K562 (cell line): ENCODE data around the gene COX6B2. TPM values are rescaled to one million over a fixed set of nuclear protein-coding genes. Genes with fewer than 3 reads are reported as not detected.

ENCODE experiments used
- ATAC-seq: fragments of 200-7000 bp; cut with Tn5 transposase; 3 replicates; pipeline ENCODE4 v1.9.1; 2020; ENCODE audit warnings: moderate library complexity
- BruUV-seq: library from RNA; stranded (reverse); fragments of 400-500 nt; replicated peaks from 2 replicates; lab custom pipeline; 2021; lab: Mats Ljungman, UMichigan
- CTCF ChIA-PET: fragments of 300-600 bp; formaldehyde crosslinking; extraction: SDS; loops from one replicate; lab custom pipeline; 2021; ENCODE audit warnings: low intra/inter-chr PET ratio; lab: Yijun Ruan, JAX
- POLR2A ChIA-PET: fragments of 300-600, 350-650 bp; sonication (Branson Sonifier 250); formaldehyde crosslinking; extraction: SDS; loops from one replicate; lab custom pipeline; 2021; ENCODE audit warnings: antibody characterized with exemption, inconsistent platforms; lab: Yijun Ruan, JAX
- DNase-seq, 4 experiments: peaks; one replicate each; pipeline versions ENCODE4 v3.0.0 to v3.0.0-alpha.2; 2011 to 2018; ENCODE audit warnings: low spot score in 3 of 4, mixed read lengths in 3 of 4; ENCODE audit errors: extremely low read depth in 1 of 4
- FAIRE-seq: peaks from 2 replicates; lab custom pipeline; 2011; peaks lifted over from hg19 to GRCh38; lab: Jason Lieb, UNC
- H2AFZ ChIP-seq: 2 replicates; pipeline ENCODE4 v1.6.0; 2011; ENCODE audit warnings: low read depth, low read length, control low read depth, inconsistent platforms
- H3K27ac ChIP-seq: fragments of 200-600 bp; 3 replicates; pipeline ENCODE4 v1.8.0; 2011; ENCODE audit warnings: low read depth, mild to moderate bottlenecking, control low read depth, inconsistent platforms, low read length, moderate library complexity, mixed read lengths; ENCODE audit errors: extremely low read depth
- H3K27me3 ChIP-seq, 2 experiments: fragments of 300-600 bp in 1 of 2; 2 replicates in 1 of 2; 3 replicates in 1 of 2; pipeline versions ENCODE4 v1.6.0 to v1.8.0; 2011; ENCODE audit warnings: inconsistent platforms in 2 of 2, low read length in 2 of 2, mild to moderate bottlenecking in 1 of 2, mixed read lengths in 1 of 2, moderate library complexity in 1 of 2; ENCODE audit not compliant: control insufficient read depth in 2 of 2, insufficient read depth in 2 of 2
- H3K36me3 ChIP-seq: fragments of 300-600 bp; 3 replicates; pipeline ENCODE4 v1.8.0; 2011; ENCODE audit warnings: mild to moderate bottlenecking, low read length, inconsistent platforms; ENCODE audit not compliant: control insufficient read depth, insufficient read depth
- H3K4me1 ChIP-seq, 2 experiments: fragments of 200-600 bp in 1 of 2; replicated peaks in 1 of 2; 2 replicates in 1 of 2; 3 replicates in 1 of 2; pipeline versions ENCODE4 v1.5.1 to v1.8.0; 2011; ENCODE audit warnings: inconsistent platforms in 2 of 2, low read length in 2 of 2, mild to moderate bottlenecking in 1 of 2, mixed read lengths in 1 of 2, moderate library complexity in 1 of 2; ENCODE audit not compliant: control insufficient read depth in 2 of 2, insufficient read depth in 2 of 2
- H3K4me2 ChIP-seq: 2 replicates; pipeline ENCODE4 v1.6.1; 2011; ENCODE audit warnings: low read length, control low read depth, inconsistent platforms, mixed read lengths; ENCODE audit not compliant: insufficient read depth
- H3K4me3 ChIP-seq: fragments of 200-600 bp; sonication (generic), shearing (Covaris generic); 2 replicates; pipeline ENCODE4 v1.5.1; 2016; ENCODE audit warnings: control low read depth, inconsistent platforms
- H3K79me2 ChIP-seq: fragments of 200-600 bp; 3 replicates; pipeline ENCODE4 v1.8.0; 2011; ENCODE audit warnings: low read length, inconsistent platforms; ENCODE audit not compliant: control insufficient read depth, insufficient read depth
- H3K9ac ChIP-seq, 2 experiments: 2 replicates each; pipeline versions ENCODE4 v1.6.0 to v1.6.1; 2011; ENCODE audit warnings: low read depth in 2 of 2, low read length in 2 of 2, control low read depth in 1 of 2, inconsistent platforms in 1 of 2, mild to moderate bottlenecking in 1 of 2, mixed read lengths in 1 of 2; ENCODE audit not compliant: insufficient read depth in 1 of 2
- H3K9me1 ChIP-seq: one replicate; pipeline ENCODE4 v1.6.0; 2011; ENCODE audit warnings: inconsistent platforms, mild to moderate bottlenecking, low read length, moderate library complexity; ENCODE audit not compliant: control insufficient read depth, insufficient read depth
- H3K9me3 ChIP-seq: replicated peaks from 2 replicates; pipeline ENCODE4 v1.5.1; 2011; ENCODE audit warnings: low read depth, low read length, inconsistent platforms; ENCODE audit not compliant: control insufficient read depth, insufficient read depth
- H4K20me1 ChIP-seq: replicated peaks from 2 replicates; pipeline ENCODE4 v1.6.1; 2011; ENCODE audit warnings: low read length, inconsistent platforms, mixed read lengths; ENCODE audit not compliant: control insufficient read depth, insufficient read depth
- ARNT ChIP-seq, 2 experiments: fragments of 450-650 bp; IDR thresholded peaks; 2 replicates each; pipeline ENCODE4 v1.6.1; 2016; ENCODE audit warnings: mild to moderate bottlenecking in 1 of 2
- BCL6 ChIP-seq: fragments of 250-450 bp; sonication (Bioruptor Pico); IDR thresholded peaks from 2 replicates; pipeline ENCODE4 v1.4.0; 2020
- CBFA2T2 ChIP-seq: fragments of 450-650 bp; conservative IDR thresholded peaks from 2 replicates; pipeline ENCODE4 v1.6.1; 2017; ENCODE audit warnings: mild to moderate bottlenecking
- GABPB1 ChIP-seq: sonication (generic); formaldehyde crosslinking; IDR thresholded peaks from 2 replicates; pipeline ENCODE4 v1.8.0; 2022; ENCODE audit warnings: mild to moderate bottlenecking, missing genetic modification reagents
- JUND ChIP-seq, 2 experiments: IDR thresholded peaks; 2 replicates in 1 of 2; 3 replicates in 1 of 2; pipeline ENCODE4 v1.6.1; 2011; ENCODE audit warnings: borderline replicate concordance in 2 of 2, low read depth in 2 of 2, low read length in 2 of 2, improper control_type of control experiment in 1 of 2, missing biosample characterization in 1 of 2, missing genetic modification characterization in 1 of 2, missing genetic modification reagents in 1 of 2
- POU5F1 ChIP-seq: fragments of 150-350 bp; IDR thresholded peaks from 2 replicates; pipeline ENCODE4 v1.6.1; 2014; ENCODE audit warnings: borderline replicate concordance, low read length, low read depth, mild to moderate bottlenecking; ENCODE audit not compliant: partially characterized antibody
- PTRF ChIP-seq: fragments of 450-650 bp; IDR thresholded peaks from 2 replicates; pipeline ENCODE4 v1.6.1; 2016; ENCODE audit warnings: mild to moderate bottlenecking, missing genetic modification characterization, missing compliant biosample characterization
- SAP30 ChIP-seq: fragments of 200-600 bp; sonication (generic); IDR thresholded peaks from 2 replicates; pipeline ENCODE4 v1.6.1; 2012; ENCODE audit warnings: borderline replicate concordance, low read depth, mild to moderate bottlenecking, moderate library complexity, low read length, control low read depth, inconsistent platforms; ENCODE audit not compliant: insufficient read depth, poor library complexity, severe bottlenecking
- SMARCE1 ChIP-seq: fragments of 450-650 bp; IDR thresholded peaks from 2 replicates; pipeline ENCODE4 v1.7.1; 2016; ENCODE audit warnings: mild to moderate bottlenecking
- SUPT5H ChIP-seq: fragments of 450-650 bp; IDR thresholded peaks from 2 replicates; pipeline ENCODE4 v1.6.1; 2016
- ZBTB7A ChIP-seq: IDR thresholded peaks from 2 replicates; pipeline ENCODE4 v1.6.1; 2011; ENCODE audit warnings: low read depth, mild to moderate bottlenecking, low read length, moderate library complexity, borderline replicate concordance; ENCODE audit not compliant: control insufficient read depth
- ZFP36 ChIP-seq: fragments of 150-350 bp; IDR thresholded peaks from 2 replicates; pipeline ENCODE4 v1.6.1; 2018; ENCODE audit warnings: low read length, low read depth; ENCODE audit not compliant: partially characterized antibody
- ZNF512 ChIP-seq: IDR thresholded peaks from 2 replicates; pipeline ENCODE4 v1.6.1; 2016; ENCODE audit warnings: missing genetic modification characterization, missing compliant biosample characterization
- ZNF717 ChIP-seq: fragments of 250-450 bp; sonication (Bioruptor Pico); IDR thresholded peaks from 2 replicates; pipeline ENCODE4 v1.5.0; 2021
- ZSCAN29 ChIP-seq: fragments of 450-650 bp; IDR thresholded peaks from 2 replicates; pipeline ENCODE4 v1.6.1; 2017
- WGBS: fragments of 100-300 bp; shearing (Covaris generic); methylation state at CpG from one replicate; pipeline ENCODE4 v1.1.6; 2016; ENCODE audit warnings: low coverage, mixed read lengths; ENCODE audit not compliant: insufficient coverage; ENCODE audit errors: missing lambda C conversion rate; 5-methylcytosine and 5-hydroxymethylcytosine counted together
- in situ Hi-C: fragments of 300-500 bp; cut with MboI; formaldehyde crosslinking; loops from 4 replicates; pipeline ENCODE4 v1.15.0; 2018; ENCODE audit warnings: inconsistent platforms, mixed read lengths
- intact Hi-C: fragments of 100-400 bp; cut with micrococcal nuclease; formaldehyde crosslinking; loops from 2 replicates; pipeline ENCODE4 v1.14.2; 2022
- polyA plus RNA-seq, 8 experiments: library from polyadenylated mRNA; depleted of rRNA in 4 of 8; stranded (reverse) in 5 of 8; unstranded in 3 of 8; fragments of >200 nt; fragmentation: Nextera tagmentation in 2 of 8; fragmentation: Illumina TruSeq in 1 of 8; extraction: Ambion mirVana in 2 of 8; extraction: Trizol in 1 of 8; gene quantifications; 2 replicates each; pipeline versions ENCODE4 v1.2.1 to v1.2.3, GENCODE V29; 2011 to 2014; ENCODE audit warnings: inconsistent platforms in 1 of 8, missing spikeins in 1 of 8
- total RNA-seq, 7 experiments: library from RNA; depleted of rRNA in 6 of 7; stranded (reverse); fragments of >200 nt in 6 of 7; fragmentation: Illumina TruSeq in 2 of 7; extraction: Trizol in 2 of 7; gene quantifications; 2 replicates each; pipeline versions ENCODE4 v1.2.1 to v1.2.3, GENCODE V29; 2011 to 2021; ENCODE audit warnings: low replicate concordance in 1 of 7
- TF ChIP-seq, protein P1 (sequence below): fragments of 200-800 bp; sonication (Bioruptor generic); IDR thresholded peaks from 2 replicates; pipeline ENCODE4 v1.6.1; 2017; ENCODE audit warnings: missing genetic modification characterization, missing compliant biosample characterization
- TF ChIP-seq, protein P2 (sequence below), 2 experiments: IDR thresholded peaks; 2 replicates each; pipeline ENCODE4 v1.6.1; 2012; ENCODE audit warnings: improper control_type of control experiment in 2 of 2, low read depth in 2 of 2, low read length in 2 of 2, borderline replicate concordance in 1 of 2

The COX6B2 gene
- total and polyA plus RNA-seq, 9 of the 15 experiments (the other 6 are each of a cell fraction or from before 2014, with no cell fraction given): 0.40 to 2.5 (median 0.83) TPM

DNA sequence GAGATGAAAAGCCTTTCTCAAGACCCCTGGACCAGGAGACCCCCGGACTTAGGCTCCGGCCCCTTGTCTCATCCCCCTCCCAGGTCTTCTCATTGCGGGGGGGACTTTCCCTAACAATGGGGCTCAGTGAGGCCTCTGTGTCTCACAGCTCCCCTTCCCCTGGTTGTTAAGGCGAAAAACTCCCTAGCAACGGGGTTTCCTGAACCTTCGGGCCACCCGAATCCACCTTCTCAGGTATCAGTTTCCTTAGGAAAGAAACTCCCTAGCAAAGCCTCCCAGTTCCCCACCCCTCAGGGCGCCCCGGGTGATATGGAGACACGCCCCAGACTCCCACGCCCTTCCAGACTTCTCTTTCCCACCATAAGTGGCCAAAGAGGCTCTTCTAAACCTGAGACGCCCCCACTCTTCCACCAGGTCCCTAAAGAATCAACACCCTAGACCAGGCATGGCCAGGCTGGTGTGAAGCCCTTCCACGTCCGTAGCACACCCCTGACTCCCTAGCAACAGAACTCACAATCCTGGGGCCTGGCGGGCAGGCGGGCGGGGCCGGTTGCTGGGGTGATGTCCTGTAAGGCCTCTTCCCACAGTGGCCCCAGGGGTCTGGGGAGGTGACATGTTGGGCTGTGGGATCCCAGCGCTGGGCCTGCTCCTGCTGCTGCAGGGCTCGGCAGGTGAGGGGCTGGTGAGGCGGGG is 21.9 kb upstream of the COX6B2 start, which contains the start of gene TMEM190:
Gene TMEM190 (plus strand): TSS at position 586 of the 693 bp plus-strand sequence. CDS start 28 bp downstream, at position 614.
- ATAC-seq (peak; percentile 59), DNase-seq (peak; percentile 50 to 65 (median 62)), FAIRE-seq (peak; percentile 52)
- no peaks in the 10 kb centered on the region for H3K79me2 ChIP-seq
- H3K27me3 ChIP-seq: no peaks in the 10 kb centered on the region; a peak in 1 of 5 replicates
- no peak within 1 kb of the TSS for H3K4me3 ChIP-seq
- peaks cover 10 to 58% of the 10 kb centered on the region in 2 experiments; a peak in 4 of 5 replicates for H3K4me1 ChIP-seq
- ChIA-PET POLR2A (interaction anchor here (1.0 kb wide), 2 partner anchors 8 to 117 kb away, joined by 3 to 4 read pairs; partner anchors contain the start of gene TMEM238), CTCF (no interaction called here)
- no peaks in the 10 kb centered on the region for H3K9me3 ChIP-seq
- peak within 1 kb of the TSS in 1 of 2 experiments; percentile 68; a peak in 2 of 4 replicates for H3K9ac ChIP-seq
- H3K4me2 ChIP-seq: no peak within 1 kb of the TSS
- H3K27ac ChIP-seq: no peak within 1 kb of the TSS
- in situ Hi-C loops (no loop called here), intact Hi-C loops (no loop called here)
- H4K20me1 ChIP-seq: no peaks in the 10 kb centered on the region
- H3K36me3 ChIP-seq: no peaks in the 10 kb centered on the region
- 18% methylated on average over 18 of the region's 21 CpGs for WGBS
- H2AFZ ChIP-seq: no peak within 1 kb of the TSS
- no peaks in the 10 kb centered on the region for H3K9me1 ChIP-seq
- BruUV-seq: no TSS peak
- TF ChIP-seq CBFA2T2: no peak
- TF ChIP-seq JUND (IDR thresholded peaks at IDR 0.05; ENCODE audit: borderline replicate concordance, low read depth, low read length): no peak
- TF ChIP-seq JUND (tag; IDR thresholded peaks at IDR 0.05; ENCODE audit: borderline replicate concordance, low read depth, low read length): no peak
- TF ChIP-seq, protein P1, sequence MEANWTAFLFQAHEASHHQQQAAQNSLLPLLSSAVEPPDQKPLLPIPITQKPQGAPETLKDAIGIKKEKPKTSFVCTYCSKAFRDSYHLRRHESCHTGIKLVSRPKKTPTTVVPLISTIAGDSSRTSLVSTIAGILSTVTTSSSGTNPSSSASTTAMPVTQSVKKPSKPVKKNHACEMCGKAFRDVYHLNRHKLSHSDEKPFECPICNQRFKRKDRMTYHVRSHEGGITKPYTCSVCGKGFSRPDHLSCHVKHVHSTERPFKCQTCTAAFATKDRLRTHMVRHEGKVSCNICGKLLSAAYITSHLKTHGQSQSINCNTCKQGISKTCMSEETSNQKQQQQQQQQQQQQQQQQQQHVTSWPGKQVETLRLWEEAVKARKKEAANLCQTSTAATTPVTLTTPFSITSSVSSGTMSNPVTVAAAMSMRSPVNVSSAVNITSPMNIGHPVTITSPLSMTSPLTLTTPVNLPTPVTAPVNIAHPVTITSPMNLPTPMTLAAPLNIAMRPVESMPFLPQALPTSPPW: peak; percentile 35; the same call in 1 of the 2 replicates
- TF ChIP-seq ARNT (IDR thresholded peaks at IDR 0.05): no peak
- TF ChIP-seq SUPT5H: no peak
- TF ChIP-seq BCL6 (CRISPR knock-in tag): no peak
- TF ChIP-seq ZBTB7A: peak; percentile 37; the same call in 1 of the 2 replicates
- TF ChIP-seq PTRF (tag): no peak
- TF ChIP-seq ZNF512 (tag): no peak
- no peak for TF ChIP-seq ZFP36
- no peak for TF ChIP-seq GABPB1 (CRISPR knock-in tag)
- TF ChIP-seq ZSCAN29: no peak
- TF ChIP-seq ZNF717 (CRISPR knock-in tag): no peak
- TF ChIP-seq SMARCE1: no peak
- TF ChIP-seq POU5F1: no peak
- no peak for TF ChIP-seq SAP30
- TF ChIP-seq, protein P2, sequence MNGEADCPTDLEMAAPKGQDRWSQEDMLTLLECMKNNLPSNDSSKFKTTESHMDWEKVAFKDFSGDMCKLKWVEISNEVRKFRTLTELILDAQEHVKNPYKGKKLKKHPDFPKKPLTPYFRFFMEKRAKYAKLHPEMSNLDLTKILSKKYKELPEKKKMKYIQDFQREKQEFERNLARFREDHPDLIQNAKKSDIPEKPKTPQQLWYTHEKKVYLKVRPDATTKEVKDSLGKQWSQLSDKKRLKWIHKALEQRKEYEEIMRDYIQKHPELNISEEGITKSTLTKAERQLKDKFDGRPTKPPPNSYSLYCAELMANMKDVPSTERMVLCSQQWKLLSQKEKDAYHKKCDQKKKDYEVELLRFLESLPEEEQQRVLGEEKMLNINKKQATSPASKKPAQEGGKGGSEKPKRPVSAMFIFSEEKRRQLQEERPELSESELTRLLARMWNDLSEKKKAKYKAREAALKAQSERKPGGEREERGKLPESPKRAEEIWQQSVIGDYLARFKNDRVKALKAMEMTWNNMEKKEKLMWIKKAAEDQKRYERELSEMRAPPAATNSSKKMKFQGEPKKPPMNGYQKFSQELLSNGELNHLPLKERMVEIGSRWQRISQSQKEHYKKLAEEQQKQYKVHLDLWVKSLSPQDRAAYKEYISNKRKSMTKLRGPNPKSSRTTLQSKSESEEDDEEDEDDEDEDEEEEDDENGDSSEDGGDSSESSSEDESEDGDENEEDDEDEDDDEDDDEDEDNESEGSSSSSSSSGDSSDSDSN (IDR thresholded peaks at IDR 0.05; ENCODE audit: borderline replicate concordance in 1 of 2, low read depth in 2 of 2, low read length in 2 of 2): no peak
